Glutamatergic neuron (in vitro differentiated cells): Measurements from ENCODE around the gene CAPN7. TPM values are rescaled to one million over a fixed set of nuclear protein-coding genes. Genes with fewer than 3 reads are reported as not detected.

Experiments used
- DNase-seq: peaks from one replicate; pipeline ENCODE4 v3.0.0; 2022
- H3K27ac Mint-ChIP-seq: one replicate; pipeline ENCODE4 v1.8.0; 2020; ENCODE audit warnings: mild to moderate bottlenecking, mixed read lengths, inconsistent platforms; ENCODE audit not compliant: unreplicated experiment
- H3K27me3 Mint-ChIP-seq: one replicate; pipeline ENCODE4 v1.8.0; 2020; ENCODE audit warnings: mild to moderate bottlenecking, moderate library complexity, mixed read lengths, inconsistent platforms; ENCODE audit not compliant: unreplicated experiment
- H3K36me3 Mint-ChIP-seq: one replicate; pipeline ENCODE4 v1.8.0; 2020; ENCODE audit warnings: mild to moderate bottlenecking, mixed read lengths, inconsistent platforms; ENCODE audit not compliant: unreplicated experiment
- H3K4me1 Mint-ChIP-seq: one replicate; pipeline ENCODE4 v1.8.0; 2020; ENCODE audit warnings: mild to moderate bottlenecking, low read depth, mixed read lengths, inconsistent platforms; ENCODE audit not compliant: unreplicated experiment
- H3K4me3 Mint-ChIP-seq: one replicate; pipeline ENCODE4 v1.8.0; 2020; ENCODE audit warnings: mild to moderate bottlenecking, mixed read lengths, inconsistent platforms; ENCODE audit not compliant: unreplicated experiment
- H3K9me3 Mint-ChIP-seq: one replicate; pipeline ENCODE4 v1.8.0; 2020; ENCODE audit warnings: mild to moderate bottlenecking, moderate library complexity, mixed read lengths, inconsistent platforms; ENCODE audit not compliant: unreplicated experiment
- total RNA-seq: library from RNA; stranded (reverse); fragmentation: NEBNext Ultra II Directional; extraction: Animal tissue kit (Norgen Biotek cat#: 25700); gene quantifications from one replicate; pipeline ENCODE4 v1.2.1, GENCODE V29; 2021; ENCODE audit not compliant: unreplicated experiment
- TF ChIP-seq, protein P1 (sequence below): fragments of 200-600 bp; sonication (generic); IDR thresholded peaks from one replicate; pipeline ENCODE4 v1.5.0; 2021; ENCODE audit not compliant: partially characterized antibody, unreplicated experiment

Gene CAPN7
- total RNA-seq, 1 donor from 2014 or later = 30.2 TPM

- H3K27ac Mint-ChIP-seq = no peak overlapping the region
- H3K4me1 Mint-ChIP-seq = no peaks in the 10 kb centered on the region
- H3K9me3 Mint-ChIP-seq = no peaks in the 10 kb centered on the region
- H3K36me3 Mint-ChIP-seq = peaks cover 13% of the 10 kb centered on the region
- no peak overlapping the region for H3K4me3 Mint-ChIP-seq
- TF ChIP-seq, protein P1, sequence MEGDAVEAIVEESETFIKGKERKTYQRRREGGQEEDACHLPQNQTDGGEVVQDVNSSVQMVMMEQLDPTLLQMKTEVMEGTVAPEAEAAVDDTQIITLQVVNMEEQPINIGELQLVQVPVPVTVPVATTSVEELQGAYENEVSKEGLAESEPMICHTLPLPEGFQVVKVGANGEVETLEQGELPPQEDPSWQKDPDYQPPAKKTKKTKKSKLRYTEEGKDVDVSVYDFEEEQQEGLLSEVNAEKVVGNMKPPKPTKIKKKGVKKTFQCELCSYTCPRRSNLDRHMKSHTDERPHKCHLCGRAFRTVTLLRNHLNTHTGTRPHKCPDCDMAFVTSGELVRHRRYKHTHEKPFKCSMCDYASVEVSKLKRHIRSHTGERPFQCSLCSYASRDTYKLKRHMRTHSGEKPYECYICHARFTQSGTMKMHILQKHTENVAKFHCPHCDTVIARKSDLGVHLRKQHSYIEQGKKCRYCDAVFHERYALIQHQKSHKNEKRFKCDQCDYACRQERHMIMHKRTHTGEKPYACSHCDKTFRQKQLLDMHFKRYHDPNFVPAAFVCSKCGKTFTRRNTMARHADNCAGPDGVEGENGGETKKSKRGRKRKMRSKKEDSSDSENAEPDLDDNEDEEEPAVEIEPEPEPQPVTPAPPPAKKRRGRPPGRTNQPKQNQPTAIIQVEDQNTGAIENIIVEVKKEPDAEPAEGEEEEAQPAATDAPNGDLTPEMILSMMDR = no peak
- no peaks in the 10 kb centered on the region for H3K27me3 Mint-ChIP-seq
- no peak for DNase-seq
These were observed 30.4 kb upstream of the CAPN7 start for GRCh38 chr3:15175605-15176004.

DNA sequence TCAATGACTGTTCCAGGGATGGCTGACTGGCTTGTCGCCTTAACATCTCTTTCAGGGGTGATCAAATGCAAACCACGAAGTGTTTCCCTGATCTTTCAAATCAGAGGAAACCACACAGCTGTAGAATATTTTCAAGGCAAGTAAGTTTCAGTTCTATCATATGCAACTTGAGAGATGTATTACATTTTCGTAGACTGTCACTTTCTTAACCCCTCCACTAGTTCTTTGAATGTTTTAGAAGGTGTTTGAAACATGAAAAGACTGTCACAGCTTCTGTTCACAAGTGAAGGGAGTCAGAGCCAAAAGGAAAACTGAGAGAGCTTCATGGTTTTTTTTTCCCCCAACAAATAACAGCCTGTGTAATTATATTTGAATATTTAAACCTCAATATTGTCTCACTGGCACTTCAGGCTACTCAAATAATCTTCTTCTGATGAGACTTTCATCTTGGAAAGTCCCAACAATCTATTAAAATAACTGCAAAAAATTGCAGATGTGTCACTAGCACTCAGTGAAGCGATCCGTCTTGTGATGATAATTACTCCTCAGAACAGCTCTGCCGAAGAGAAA lies 25.9 kb upstream of the CAPN7 start:
- Mint-ChIP-seq H3K27ac (no peak overlapping the region), H3K4me3 (no peak overlapping the region), H3K4me1 (no peaks in the 10 kb centered on the region), H3K27me3 (no peaks in the 10 kb centered on the region), H3K9me3 (no peaks in the 10 kb centered on the region), H3K36me3 (peaks cover 4% of the 10 kb centered on the region)
- DNase-seq = no peak
- TF ChIP-seq, protein P1 = no peak

GRCh38 chr3:15181511-15181910 lies 24.5 kb upstream of the CAPN7 start:
- Mint-ChIP-seq H3K4me3 (no peak overlapping the region), H3K36me3 (peaks cover 9% of the 10 kb centered on the region), H3K27ac (no peak overlapping the region), H3K27me3 (no peaks in the 10 kb centered on the region), H3K9me3 (no peaks in the 10 kb centered on the region), H3K4me1 (peaks cover 2% of the 10 kb centered on the region)
- TF ChIP-seq, protein P1 = no peak
- DNase-seq = no peak

DNA sequence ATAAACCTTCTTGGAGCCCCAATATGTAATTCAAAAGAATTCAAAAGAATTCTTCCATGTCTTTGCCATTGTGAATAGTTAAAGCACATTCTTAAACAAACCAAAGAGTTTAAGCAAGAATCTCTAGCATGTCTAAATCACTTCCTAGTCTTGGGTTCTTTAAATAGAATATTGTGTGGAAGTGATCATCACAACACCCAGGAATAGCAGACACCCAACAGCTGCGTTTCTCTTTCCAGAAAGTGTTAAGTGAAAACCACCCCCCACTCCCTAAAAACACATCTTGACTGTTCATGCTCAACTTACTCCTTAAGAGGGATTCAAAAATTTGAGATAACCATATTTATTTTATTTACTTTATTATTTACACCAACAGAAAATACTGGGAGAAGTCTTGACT lies 24.1 kb upstream of the CAPN7 start:
- DNase-seq = no peak
- Mint-ChIP-seq H3K4me3 (no peak overlapping the region), H3K27me3 (no peaks in the 10 kb centered on the region), H3K4me1 (peaks cover 2% of the 10 kb centered on the region), H3K27ac (no peak overlapping the region), H3K9me3 (no peaks in the 10 kb centered on the region), H3K36me3 (peaks cover 10% of the 10 kb centered on the region)
- TF ChIP-seq, protein P1 = no peak

DNA sequence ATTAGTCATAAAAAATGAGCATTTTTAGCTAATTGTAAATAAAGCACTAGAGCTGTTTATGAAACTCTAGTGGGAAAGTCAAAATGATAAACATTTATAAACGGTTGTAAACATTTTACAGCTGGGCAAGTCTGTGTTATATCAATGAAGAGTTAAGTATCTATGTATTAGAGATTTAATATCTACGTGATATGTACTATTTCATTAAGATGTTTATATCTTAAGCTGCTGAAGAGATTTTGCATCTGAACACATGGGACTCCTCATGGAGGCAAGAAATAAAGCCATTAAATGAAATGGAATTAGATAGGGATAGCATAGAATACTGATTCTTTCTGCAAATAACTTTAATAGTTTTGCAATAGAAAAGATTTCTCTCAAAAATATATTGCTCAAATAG lies 23.0 kb upstream of the CAPN7 start:
- peaks cover 2% of the 10 kb centered on the region for H3K4me1 Mint-ChIP-seq
- H3K27me3 Mint-ChIP-seq = no peaks in the 10 kb centered on the region
- no peaks in the 10 kb centered on the region for H3K9me3 Mint-ChIP-seq
- DNase-seq = no peak
- H3K36me3 Mint-ChIP-seq = peaks cover 8% of the 10 kb centered on the region
- H3K4me3 Mint-ChIP-seq = no peak overlapping the region
- TF ChIP-seq, protein P1 = no peak
- no peak overlapping the region for H3K27ac Mint-ChIP-seq
